GM21723 (cell line): ENCODE results near the gene RC3H1.
"Not testable (repeated sequence)": the region's sequence is repeated elsewhere in the genome, so short reads cannot be mapped to it uniquely, and the experiment has no call there.

Source experiments
- ATAC-seq: cut with Tn5 transposase; IDR thresholded peaks from one replicate; pipeline ENCODE4 v1.9.1; 2021; ENCODE audit warnings: mild to moderate bottlenecking, moderate library complexity; ENCODE audit not compliant: unreplicated experiment

The RC3H1 gene, protein sequence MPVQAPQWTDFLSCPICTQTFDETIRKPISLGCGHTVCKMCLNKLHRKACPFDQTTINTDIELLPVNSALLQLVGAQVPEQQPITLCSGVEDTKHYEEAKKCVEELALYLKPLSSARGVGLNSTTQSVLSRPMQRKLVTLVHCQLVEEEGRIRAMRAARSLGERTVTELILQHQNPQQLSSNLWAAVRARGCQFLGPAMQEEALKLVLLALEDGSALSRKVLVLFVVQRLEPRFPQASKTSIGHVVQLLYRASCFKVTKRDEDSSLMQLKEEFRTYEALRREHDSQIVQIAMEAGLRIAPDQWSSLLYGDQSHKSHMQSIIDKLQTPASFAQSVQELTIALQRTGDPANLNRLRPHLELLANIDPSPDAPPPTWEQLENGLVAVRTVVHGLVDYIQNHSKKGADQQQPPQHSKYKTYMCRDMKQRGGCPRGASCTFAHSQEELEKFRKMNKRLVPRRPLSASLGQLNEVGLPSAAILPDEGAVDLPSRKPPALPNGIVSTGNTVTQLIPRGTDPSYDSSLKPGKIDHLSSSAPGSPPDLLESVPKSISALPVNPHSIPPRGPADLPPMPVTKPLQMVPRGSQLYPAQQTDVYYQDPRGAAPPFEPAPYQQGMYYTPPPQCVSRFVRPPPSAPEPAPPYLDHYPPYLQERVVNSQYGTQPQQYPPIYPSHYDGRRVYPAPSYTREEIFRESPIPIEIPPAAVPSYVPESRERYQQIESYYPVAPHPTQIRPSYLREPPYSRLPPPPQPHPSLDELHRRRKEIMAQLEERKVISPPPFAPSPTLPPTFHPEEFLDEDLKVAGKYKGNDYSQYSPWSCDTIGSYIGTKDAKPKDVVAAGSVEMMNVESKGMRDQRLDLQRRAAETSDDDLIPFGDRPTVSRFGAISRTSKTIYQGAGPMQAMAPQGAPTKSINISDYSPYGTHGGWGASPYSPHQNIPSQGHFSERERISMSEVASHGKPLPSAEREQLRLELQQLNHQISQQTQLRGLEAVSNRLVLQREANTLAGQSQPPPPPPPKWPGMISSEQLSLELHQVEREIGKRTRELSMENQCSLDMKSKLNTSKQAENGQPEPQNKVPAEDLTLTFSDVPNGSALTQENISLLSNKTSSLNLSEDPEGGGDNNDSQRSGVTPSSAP

GRCh38 chr1:174022080-174022975 is at the start of gene RC3H1:
RC3H1 (minus strand) TSS chr1:174022357; CDS start chr1:173992985, 29,372 bp downstream.
- ATAC-seq: peak; percentile 88

- no peak for ATAC-seq
These were observed 48.5 kb upstream of the RC3H1 start for GRCh38 chr1:174070614-174071013.

- no peak for ATAC-seq
These were observed 45.8 kb upstream of the RC3H1 start for GRCh38 chr1:174068000-174068399.

GRCh38 chr1:174060090-174060489 is 37.9 kb upstream of the RC3H1 start:
- no peak for ATAC-seq

DNA sequence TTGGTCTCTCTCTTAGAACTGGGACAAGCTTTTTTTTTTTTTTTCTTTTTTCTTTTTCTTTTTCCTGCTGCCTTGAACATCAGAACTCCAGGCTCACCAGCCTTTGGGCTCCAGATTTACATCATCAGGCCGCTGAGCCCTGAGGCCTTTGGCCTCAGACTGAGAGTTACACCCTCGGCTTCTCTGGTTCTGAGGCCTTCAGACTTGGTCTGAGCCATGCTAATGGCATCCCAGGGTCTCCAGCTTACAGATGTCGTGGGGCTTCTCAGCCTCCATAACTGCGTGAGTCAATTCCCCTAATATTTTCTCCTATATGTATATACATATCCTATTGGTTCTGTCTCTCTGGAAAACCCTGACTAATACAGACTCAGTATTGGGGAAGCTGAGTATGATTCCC is 36.5 kb upstream of the RC3H1 start:
- ATAC-seq: no peak

DNA sequence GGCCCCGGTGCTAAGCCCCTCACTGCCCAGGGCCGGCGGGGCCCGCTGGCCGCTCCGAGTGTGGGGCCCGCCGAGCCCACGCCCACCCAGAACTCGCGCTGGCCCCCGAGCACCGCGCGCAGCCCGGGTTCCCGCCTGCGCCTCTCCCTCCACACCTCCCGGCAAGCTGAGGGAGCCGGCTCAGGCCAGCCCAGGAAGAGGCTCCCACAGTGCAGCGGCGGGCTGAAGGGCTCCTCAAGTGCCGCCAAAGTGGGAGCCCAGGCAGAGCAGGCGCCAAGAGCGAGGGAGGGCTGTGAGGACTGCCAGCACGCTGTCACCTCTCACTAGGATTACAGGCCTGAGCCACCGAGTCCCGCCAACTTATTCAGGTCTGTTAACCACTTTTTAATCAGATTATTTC is 34.5 kb upstream of the RC3H1 start:
- not testable (repeated sequence) for ATAC-seq

GRCh38 chr1:174055797-174056196 is 33.6 kb upstream of the RC3H1 start:
- ATAC-seq: not testable (repeated sequence)

DNA sequence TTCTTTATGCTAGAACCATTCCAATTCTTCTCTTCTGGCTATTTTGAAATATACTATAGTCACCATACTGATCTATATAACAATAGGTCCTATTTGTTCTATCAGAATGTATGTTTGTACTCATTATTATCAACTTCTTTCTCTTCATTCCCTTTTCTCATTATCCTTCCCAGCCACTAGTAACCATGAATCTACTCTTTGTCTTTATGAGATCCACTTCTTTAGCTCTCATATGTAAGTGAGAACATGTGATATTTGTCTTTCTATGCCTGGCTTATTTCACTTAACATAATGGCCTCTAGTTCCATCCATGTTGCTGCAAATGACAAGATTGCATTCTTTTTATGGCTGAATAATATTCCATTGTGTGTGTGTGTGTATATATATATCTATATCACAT is 31.7 kb upstream of the RC3H1 start:
- ATAC-seq: no peak

- no peak for ATAC-seq
These were observed 30.5 kb upstream of the RC3H1 start for GRCh38 chr1:174052621-174053020.

- no peak for ATAC-seq
These were observed 29.8 kb upstream of the RC3H1 start for GRCh38 chr1:174051956-174052355.

GRCh38 chr1:174049514-174049913 is 27.4 kb upstream of the RC3H1 start:
- ATAC-seq: no peak

GRCh38 chr1:174044418-174045222 is 22.5 kb upstream of the RC3H1 start:
- no peak for ATAC-seq

- ATAC-seq: not testable (repeated sequence)
These were observed 20.4 kb upstream of the RC3H1 start for GRCh38 chr1:174042509-174042908.

- ATAC-seq: no peak
These were observed 19.2 kb upstream of the RC3H1 start for GRCh38 chr1:174041369-174041768.

DNA sequence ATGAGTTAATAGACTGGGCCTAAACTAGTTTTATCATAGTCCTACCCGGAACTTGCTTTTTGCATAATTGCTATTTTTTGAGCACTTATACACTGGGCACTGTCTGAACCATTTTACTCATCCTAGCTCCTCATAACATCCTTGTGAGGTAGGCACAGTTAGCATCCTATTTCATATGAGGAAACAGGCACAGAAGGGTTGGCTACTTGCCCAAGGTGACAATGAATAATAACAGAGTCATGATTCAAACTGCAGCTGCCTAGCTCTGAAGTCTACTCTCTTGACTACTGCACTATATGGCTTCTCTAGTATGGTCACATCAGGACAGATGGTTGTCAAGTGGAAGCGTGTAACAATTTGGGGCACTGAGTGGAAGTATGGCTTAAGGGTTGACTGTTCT is 18.2 kb upstream of the RC3H1 start:
- ATAC-seq: no peak

DNA sequence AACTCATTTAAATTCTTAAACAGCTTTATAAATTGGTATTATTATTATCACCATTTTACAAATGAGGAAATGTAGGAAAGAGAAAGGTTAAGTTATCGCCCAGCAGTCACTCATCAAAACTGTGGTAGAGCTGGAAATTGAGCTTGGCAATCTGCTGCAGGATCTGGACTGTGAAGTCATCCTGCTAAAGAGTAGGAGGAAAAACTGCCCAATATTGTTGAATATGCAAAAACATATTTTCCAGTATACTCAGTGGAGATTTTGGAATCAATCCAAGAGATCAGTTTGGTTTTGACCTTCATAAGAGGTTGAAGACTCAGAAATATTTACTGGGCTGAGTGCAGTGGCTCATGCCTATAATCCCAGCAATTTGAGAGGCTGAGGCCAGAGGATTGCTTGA is 16.9 kb upstream of the RC3H1 start:
- no peak for ATAC-seq

DNA sequence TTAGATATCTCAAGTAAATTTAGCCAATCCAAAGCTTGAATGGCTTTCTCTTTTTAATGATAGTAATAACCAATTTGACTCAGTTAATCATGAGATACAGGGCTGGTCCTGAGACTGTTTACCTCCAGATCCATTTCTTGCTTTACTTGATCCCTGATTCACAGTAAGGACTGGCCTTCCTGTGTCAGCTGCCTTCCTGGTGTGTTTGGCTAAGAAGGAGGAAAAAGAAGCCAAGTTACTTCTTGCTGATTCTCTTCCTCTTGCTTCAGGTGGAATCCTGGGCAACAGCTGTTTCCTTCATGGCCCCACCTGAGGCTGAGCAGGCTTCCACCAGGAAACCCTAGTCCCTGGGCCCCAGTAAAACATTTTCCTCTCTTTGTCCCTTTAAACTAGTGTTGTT is 14.6 kb upstream of the RC3H1 start:
- no peak for ATAC-seq

- ATAC-seq: no peak
These were observed 14.0 kb upstream of the RC3H1 start for GRCh38 chr1:174036204-174036603.

GRCh38 chr1:174032671-174033222 is 10.6 kb upstream of the RC3H1 start:
- no peak for ATAC-seq
